HepG2 (cell line): Measurements from ENCODE around the gene CRADD. TPM values are rescaled to one million over a fixed set of nuclear protein-coding genes. Genes with fewer than 3 reads are reported as not detected.
A peak's percentile ranks its signal among the peaks of the same experiment; 100 is the strongest.

Experiments used
- ATAC-seq: fragments of 200-7000 bp; cut with Tn5 transposase; 3 replicates; pipeline ENCODE4 v1.9.1; 2020; ENCODE audit warnings: mild to moderate bottlenecking, moderate library complexity
- BruUV-seq: library from RNA; stranded (reverse); fragments of 400-500 nt; replicated peaks from 2 replicates; lab custom pipeline; 2021; lab: Mats Ljungman, UMichigan
- CTCF ChIA-PET: fragments of 300-600 bp; formaldehyde crosslinking; extraction: SDS; loops from one replicate; lab custom pipeline; 2021; ENCODE audit warnings: low total read pairs, inconsistent platforms, low intra/inter-chr PET ratio; lab: Yijun Ruan, JAX
- POLR2A ChIA-PET: fragments of 350-600 bp; sonication (Branson Sonifier 250); formaldehyde crosslinking; loops from one replicate; lab custom pipeline; 2020; ENCODE audit warnings: antibody characterized with exemption, inconsistent platforms; lab: Yijun Ruan, JAX
- DNase-seq: peaks from one replicate; pipeline ENCODE4 v3.0.0-alpha.2; 2015; ENCODE audit warnings: low spot score
- FAIRE-seq: peaks from 3 replicates; lab custom pipeline; 2011; peaks lifted over from hg19 to GRCh38; lab: Jason Lieb, UNC
- H2AFZ ChIP-seq: one replicate; pipeline ENCODE4 v1.6.1; 2011; ENCODE audit warnings: low read length, inconsistent platforms
- H3K27ac ChIP-seq: fragments of 300-600 bp; 3 replicates; pipeline ENCODE4 v1.8.0; 2011; ENCODE audit warnings: mixed run types, mild to moderate bottlenecking, mixed read lengths, low read length, inconsistent platforms; ENCODE audit not compliant: insufficient read depth; ENCODE audit errors: extremely low read length
- H3K27me3 ChIP-seq, 2 experiments: fragments of 200-600 bp in 1 of 2; 2 replicates in 1 of 2; 3 replicates in 1 of 2; pipeline versions ENCODE4 v1.6.0 to v1.8.0; 2011; ENCODE audit warnings: low read length in 2 of 2, mild to moderate bottlenecking in 2 of 2, moderate library complexity in 2 of 2, inconsistent platforms in 1 of 2; ENCODE audit not compliant: insufficient read depth in 2 of 2, control insufficient read depth in 1 of 2
- H3K36me3 ChIP-seq, 2 experiments: fragments of 200-600 bp in 1 of 2; replicated peaks in 1 of 2; 2 replicates in 1 of 2; 3 replicates in 1 of 2; pipeline versions ENCODE4 v1.5.1 to v1.8.0; 2011; ENCODE audit warnings: low read length in 2 of 2, inconsistent platforms in 1 of 2; ENCODE audit not compliant: insufficient read depth in 2 of 2, control insufficient read depth in 1 of 2
- H3K4me1 ChIP-seq: 2 replicates; pipeline ENCODE4 v1.5.1; 2012; ENCODE audit warnings: low read length, inconsistent platforms; ENCODE audit not compliant: insufficient read depth
- H3K4me2 ChIP-seq: 2 replicates; pipeline ENCODE4 v1.6.0; 2011; ENCODE audit warnings: low read depth, low read length, inconsistent platforms
- H3K4me3 ChIP-seq, 3 experiments: fragments of 200-600 bp in 1 of 3; sonication (generic), shearing (Covaris generic) in 1 of 3; replicated peaks in 1 of 3; 2 replicates each; pipeline ENCODE4 v1.5.1; 2011 to 2016; ENCODE audit warnings: low read length in 3 of 3, inconsistent platforms in 2 of 3, low read depth in 2 of 3, mild to moderate bottlenecking in 2 of 3, control low read depth in 1 of 3, mixed read lengths in 1 of 3; ENCODE audit not compliant: insufficient read depth in 1 of 3
- H3K79me2 ChIP-seq: one replicate; pipeline ENCODE4 v1.6.1; 2011; ENCODE audit warnings: low read length, inconsistent platforms; ENCODE audit not compliant: insufficient read depth
- H3K9ac ChIP-seq: 2 replicates; pipeline ENCODE4 v1.6.0; 2011; ENCODE audit warnings: mild to moderate bottlenecking, low read depth, low read length, inconsistent platforms; ENCODE audit not compliant: insufficient read depth
- H3K9me3 ChIP-seq: 2 replicates; pipeline ENCODE4 v1.5.1; 2012; ENCODE audit warnings: mild to moderate bottlenecking, low read length
- H4K20me1 ChIP-seq: 2 replicates; pipeline ENCODE4 v1.6.0; 2011; ENCODE audit warnings: inconsistent platforms, mild to moderate bottlenecking, low read length, moderate library complexity; ENCODE audit not compliant: insufficient read depth
- ADNP ChIP-seq: sonication (generic); formaldehyde crosslinking; IDR thresholded peaks from 2 replicates; pipeline ENCODE4 v1.4.0; 2020; ENCODE audit warnings: missing genetic modification reagents
- HOMEZ ChIP-seq: IDR thresholded peaks from 2 replicates; pipeline ENCODE4 v1.6.1; 2016; ENCODE audit warnings: low read depth
- MAFK ChIP-seq, 2 experiments: IDR thresholded peaks in 1 of 2; conservative IDR thresholded peaks in 1 of 2; 2 replicates each; pipeline ENCODE4 v1.6.1; 2011; ENCODE audit warnings: improper control_type of control experiment in 2 of 2, low read length in 2 of 2
- THAP9 ChIP-seq: sonication (generic); formaldehyde crosslinking; IDR thresholded peaks from 2 replicates; pipeline ENCODE4; 2020; ENCODE audit warnings: missing genetic modification reagents, mild to moderate bottlenecking, borderline replicate concordance
- ZNF333 ChIP-seq: sonication (generic); formaldehyde crosslinking; IDR thresholded peaks from 2 replicates; pipeline ENCODE4 v1.4.0; 2020; ENCODE audit warnings: mild to moderate bottlenecking, missing genetic modification reagents, borderline replicate concordance
- ZNF784 ChIP-seq: sonication (generic); formaldehyde crosslinking; IDR thresholded peaks from 2 replicates; pipeline ENCODE4 v1.5.1; 2020; ENCODE audit warnings: missing genetic modification reagents, mild to moderate bottlenecking, borderline replicate concordance
- WGBS: methylation state at CpG from one replicate; pipeline ENCODE4 v1.1.6; 2017; ENCODE audit warnings: low lambda C conversion rate; 5-methylcytosine and 5-hydroxymethylcytosine counted together
- in situ Hi-C: cut with HindIII; loops from 2 replicates; pipeline ENCODE4 v1.10.0; 2017; ENCODE audit warnings: low pct_unique_long_range_greater_than_20kb; ENCODE audit not compliant: extremely low pct_ligation_motif_present
- intact Hi-C: fragments of 100-400 bp; cut with micrococcal nuclease; formaldehyde crosslinking; loops from one replicate; pipeline ENCODE4 v1.10.0; 2022; ENCODE audit not compliant: unreplicated experiment
- polyA plus RNA-seq, 8 experiments: library from polyadenylated mRNA; depleted of rRNA in 3 of 8; stranded (reverse) in 7 of 8; unstranded in 1 of 8; fragments of >200 nt; fragmentation: Illumina TruSeq in 4 of 8; extraction: Trizol in 4 of 8; gene quantifications; 2 replicates each; pipeline versions ENCODE4 v1.2.1 to v1.2.3, GENCODE V29; 2011 to 2016; ENCODE audit warnings: low read depth in 4 of 8, missing spikeins in 1 of 8, mixed read lengths in 1 of 8; ENCODE audit not compliant: insufficient read depth in 1 of 8
- total RNA-seq, 5 experiments: library from RNA; depleted of rRNA; stranded (reverse); fragments of >200 nt; fragmentation: Illumina TruSeq; extraction: Trizol; gene quantifications; 2 replicates each; pipeline ENCODE4 v1.2.3, GENCODE V29; 2016; ENCODE audit warnings: low read depth in 1 of 5

The CRADD gene
- total and polyA plus RNA-seq, 2 of the 13 experiments (the other 11 are each of a cell fraction or from before 2014, with no cell fraction given) = 12.4 to 18.8 TPM

- H3K4me3 ChIP-seq = no peak overlapping the region
- POLR2A ChIA-PET = no interaction called here
- no peaks in the 10 kb centered on the region for H3K4me1 ChIP-seq
- H2AFZ ChIP-seq = no peak overlapping the region
- H3K9me3 ChIP-seq = no peaks in the 10 kb centered on the region
- WGBS = 91% methylated on average over 2 of the region's 2 CpGs
- no peak for FAIRE-seq
- ATAC-seq = no peak
- TF ChIP-seq ADNP (no peak), ZNF333 (CRISPR knock-in tag) (no peak), MAFK (conservative IDR thresholded peaks at IDR 0.05 in 1 of 2, IDR thresholded peaks at IDR 0.05 in 1 of 2; ENCODE audit: low read length in 2 of 2) (0 out of 4 replicates have a peak, but pooled peaks of 1 of the 2 experiments have one; percentile 21), THAP9 (no peak), ZNF784 (no peak), HOMEZ (CRISPR knock-in tag) (no peak)
- TF ChIP-seq, all 625 proteins: peak for 1
- CTCF ChIA-PET = no interaction called here
- Histone ChIP-seq H3K27ac (no peak overlapping the region), H3K9ac (no peak overlapping the region), H3K36me3 (no peaks in the 10 kb centered on the region), H3K4me2 (no peak overlapping the region), H3K79me2 (no peaks in the 10 kb centered on the region), H3K27me3 (no peaks in the 10 kb centered on the region), H4K20me1 (no peaks in the 10 kb centered on the region)
- in situ Hi-C loops = no loop called here
- intact Hi-C loops = no loop called here
- DNase-seq = no peak
- BruUV-seq = no TSS peak
Observed at GRCh38 chr12:93689076-93689834, 12.1 kb downstream of the CRADD start.
